IPS-NIHi7 (cell line): ENCODE results near the gene ENPP6.

Experiments used
- DNase-seq: peaks from one replicate; pipeline ENCODE4 v3.0.0; 2012; ENCODE audit warnings: mixed read lengths; ENCODE audit errors: extremely low spot score

Gene ENPP6

GRCh38 chr4:184217634-184218033, at the start of gene ENPP6:
TSS of gene ENPP6 (minus strand) at chr4:184217873. CDS start at chr4:184217819, 54 bp downstream.
- no peak for DNase-seq

GRCh38 chr4:184267206-184267608, 49.5 kb upstream of the ENPP6 start:
- DNase-seq: no peak

GRCh38 chr4:184265546-184266351, 48.1 kb upstream of the ENPP6 start:
- DNase-seq: peak; percentile 48

GRCh38 chr4:184263910-184264732, 46.4 kb upstream of the ENPP6 start:
- peak; percentile 83 for DNase-seq

GRCh38 chr4:184263461-184263860, 45.8 kb upstream of the ENPP6 start:
- no peak for DNase-seq

GRCh38 chr4:184262901-184263300, 45.2 kb upstream of the ENPP6 start:
- no peak for DNase-seq

GRCh38 chr4:184261246-184261645, 43.6 kb upstream of the ENPP6 start:
- DNase-seq: no peak

GRCh38 chr4:184259866-184260265, 42.2 kb upstream of the ENPP6 start:
- no peak for DNase-seq

GRCh38 chr4:184259081-184259480, 41.4 kb upstream of the ENPP6 start:
- DNase-seq: no peak

GRCh38 chr4:184255871-184256642, 38.4 kb upstream of the ENPP6 start:
- no peak for DNase-seq

- DNase-seq: no peak
These were observed 37.7 kb upstream of the ENPP6 start for GRCh38 chr4:184255361-184255760.

- DNase-seq: no peak
These were observed 35.4 kb upstream of the ENPP6 start for GRCh38 chr4:184253072-184253420.

- DNase-seq: no peak
These were observed 34.7 kb upstream of the ENPP6 start for GRCh38 chr4:184252136-184253071.

GRCh38 chr4:184251670-184251980, 34.0 kb upstream of the ENPP6 start:
- no peak for DNase-seq

- DNase-seq: peak; percentile 64
These were observed 33.4 kb upstream of the ENPP6 start for GRCh38 chr4:184250795-184251669.

GRCh38 chr4:184248216-184248615, 30.5 kb upstream of the ENPP6 start:
- no peak for DNase-seq

- DNase-seq: no peak
These were observed 29.7 kb upstream of the ENPP6 start for GRCh38 chr4:184247421-184247820.

GRCh38 chr4:184246426-184246825, 28.8 kb upstream of the ENPP6 start:
- no peak for DNase-seq

GRCh38 chr4:184238072-184238745, 20.5 kb upstream of the ENPP6 start:
- DNase-seq: no peak

GRCh38 chr4:184237612-184238011, 19.9 kb upstream of the ENPP6 start:
- DNase-seq: no peak
